ENCODE measurements around the gene DIRAS2.

Gene DIRAS2

DNA sequence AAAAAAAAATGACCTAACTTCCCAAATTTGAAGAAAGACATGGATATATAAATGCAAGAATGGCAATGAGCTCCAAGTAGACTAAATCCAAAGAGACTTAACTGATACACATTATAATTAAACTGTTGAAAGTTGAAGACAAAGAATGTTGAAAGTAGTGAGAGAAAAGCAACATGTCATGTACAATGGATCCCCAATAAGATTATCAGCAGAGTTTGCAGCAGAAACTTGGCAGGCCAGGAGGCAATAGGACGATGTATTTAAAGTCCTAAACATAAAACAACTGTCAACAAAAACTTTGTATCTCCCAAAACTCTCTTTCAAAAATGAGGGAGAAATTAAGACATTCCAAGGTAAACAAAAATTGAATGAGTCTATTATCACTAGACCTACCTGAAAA, 8.6 kb upstream of the DIRAS2 start:
- no peak for TF ChIP-seq TAF1 (IDR thresholded peaks at IDR 0.05; ENCODE audit: borderline replicate concordance, insufficient read depth, low read length)
- TF ChIP-seq POLR2AphosphoS5 (IDR thresholded peaks at IDR 0.05; ENCODE audit: low read depth, low read length) = no peak

DNA sequence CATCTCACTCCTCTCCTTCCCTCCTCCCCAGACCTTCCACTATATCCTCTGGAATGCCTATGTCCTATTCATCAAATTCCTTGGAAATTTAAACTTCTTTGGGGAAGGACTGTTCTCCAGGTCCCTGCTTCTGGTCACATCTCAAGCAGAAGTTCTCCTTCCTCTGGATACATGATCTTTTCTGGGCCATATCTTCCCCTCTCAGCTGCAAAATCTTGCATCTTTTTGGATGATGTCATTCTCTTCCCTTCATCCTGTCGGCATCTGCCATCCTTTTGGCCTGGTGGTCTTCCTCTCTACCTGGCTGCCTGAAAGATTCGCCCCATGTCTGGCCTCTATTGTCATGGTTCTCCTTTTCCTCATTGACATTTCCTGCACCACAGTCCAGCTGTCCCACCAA, 5.2 kb upstream of the DIRAS2 start:
- TF ChIP-seq SIN3A (IDR thresholded peaks at IDR 0.05; ENCODE audit: borderline replicate concordance, insufficient read depth, low read length) (no peak), FOXP2 (optimal IDR thresholded peaks at IDR 0.05; ENCODE audit: borderline replicate concordance, extremely low read depth, extremely low read length, insufficient read depth) (no peak), POLR2AphosphoS5 (IDR thresholded peaks at IDR 0.05; ENCODE audit: low read depth, low read length) (no peak), TAF1 (IDR thresholded peaks at IDR 0.05; ENCODE audit: borderline replicate concordance, insufficient read depth, low read length) (no peak)
- TF ChIP-seq, protein P1, sequence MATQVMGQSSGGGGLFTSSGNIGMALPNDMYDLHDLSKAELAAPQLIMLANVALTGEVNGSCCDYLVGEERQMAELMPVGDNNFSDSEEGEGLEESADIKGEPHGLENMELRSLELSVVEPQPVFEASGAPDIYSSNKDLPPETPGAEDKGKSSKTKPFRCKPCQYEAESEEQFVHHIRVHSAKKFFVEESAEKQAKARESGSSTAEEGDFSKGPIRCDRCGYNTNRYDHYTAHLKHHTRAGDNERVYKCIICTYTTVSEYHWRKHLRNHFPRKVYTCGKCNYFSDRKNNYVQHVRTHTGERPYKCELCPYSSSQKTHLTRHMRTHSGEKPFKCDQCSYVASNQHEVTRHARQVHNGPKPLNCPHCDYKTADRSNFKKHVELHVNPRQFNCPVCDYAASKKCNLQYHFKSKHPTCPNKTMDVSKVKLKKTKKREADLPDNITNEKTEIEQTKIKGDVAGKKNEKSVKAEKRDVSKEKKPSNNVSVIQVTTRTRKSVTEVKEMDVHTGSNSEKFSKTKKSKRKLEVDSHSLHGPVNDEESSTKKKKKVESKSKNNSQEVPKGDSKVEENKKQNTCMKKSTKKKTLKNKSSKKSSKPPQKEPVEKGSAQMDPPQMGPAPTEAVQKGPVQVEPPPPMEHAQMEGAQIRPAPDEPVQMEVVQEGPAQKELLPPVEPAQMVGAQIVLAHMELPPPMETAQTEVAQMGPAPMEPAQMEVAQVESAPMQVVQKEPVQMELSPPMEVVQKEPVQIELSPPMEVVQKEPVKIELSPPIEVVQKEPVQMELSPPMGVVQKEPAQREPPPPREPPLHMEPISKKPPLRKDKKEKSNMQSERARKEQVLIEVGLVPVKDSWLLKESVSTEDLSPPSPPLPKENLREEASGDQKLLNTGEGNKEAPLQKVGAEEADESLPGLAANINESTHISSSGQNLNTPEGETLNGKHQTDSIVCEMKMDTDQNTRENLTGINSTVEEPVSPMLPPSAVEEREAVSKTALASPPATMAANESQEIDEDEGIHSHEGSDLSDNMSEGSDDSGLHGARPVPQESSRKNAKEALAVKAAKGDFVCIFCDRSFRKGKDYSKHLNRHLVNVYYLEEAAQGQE (IDR thresholded peaks at IDR 0.05; ENCODE audit: insufficient read depth in 1 of 2, low read depth in 2 of 2, low read length in 2 of 2) = no peak

DNA sequence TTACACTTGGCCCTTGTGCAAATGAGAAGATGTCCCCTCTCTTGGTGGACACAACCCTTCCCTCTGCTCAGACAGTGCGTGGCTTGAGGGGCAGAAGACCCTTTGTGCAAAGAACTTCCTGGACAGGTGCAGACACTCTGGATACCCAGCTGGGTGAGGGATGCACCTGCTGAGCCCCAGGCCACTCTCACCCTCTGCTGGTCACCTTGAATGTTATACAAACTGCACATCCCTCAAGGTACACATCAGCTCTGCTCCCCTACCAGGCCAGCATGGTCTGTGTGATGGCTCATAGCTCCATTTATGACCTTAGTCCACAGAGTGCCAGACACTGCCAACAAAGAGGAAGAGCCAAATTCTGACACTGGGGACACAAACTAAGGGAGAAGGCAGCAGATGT, 3.1 kb upstream of the DIRAS2 start:
- TF ChIP-seq, protein P1 (IDR thresholded peaks at IDR 0.05; ENCODE audit: insufficient read depth in 1 of 2, low read depth in 2 of 2, low read length in 2 of 2) = no peak
- no peak for TF ChIP-seq SIN3A (IDR thresholded peaks at IDR 0.05; ENCODE audit: borderline replicate concordance, insufficient read depth, low read length)
- no peak for TF ChIP-seq POLR2AphosphoS5 (IDR thresholded peaks at IDR 0.05; ENCODE audit: low read depth, low read length)
- TF ChIP-seq TAF1 (IDR thresholded peaks at IDR 0.05; ENCODE audit: borderline replicate concordance, insufficient read depth, low read length) = no peak
- TF ChIP-seq FOXP2 (optimal IDR thresholded peaks at IDR 0.05; ENCODE audit: borderline replicate concordance, extremely low read depth, extremely low read length, insufficient read depth) = no peak

DNA sequence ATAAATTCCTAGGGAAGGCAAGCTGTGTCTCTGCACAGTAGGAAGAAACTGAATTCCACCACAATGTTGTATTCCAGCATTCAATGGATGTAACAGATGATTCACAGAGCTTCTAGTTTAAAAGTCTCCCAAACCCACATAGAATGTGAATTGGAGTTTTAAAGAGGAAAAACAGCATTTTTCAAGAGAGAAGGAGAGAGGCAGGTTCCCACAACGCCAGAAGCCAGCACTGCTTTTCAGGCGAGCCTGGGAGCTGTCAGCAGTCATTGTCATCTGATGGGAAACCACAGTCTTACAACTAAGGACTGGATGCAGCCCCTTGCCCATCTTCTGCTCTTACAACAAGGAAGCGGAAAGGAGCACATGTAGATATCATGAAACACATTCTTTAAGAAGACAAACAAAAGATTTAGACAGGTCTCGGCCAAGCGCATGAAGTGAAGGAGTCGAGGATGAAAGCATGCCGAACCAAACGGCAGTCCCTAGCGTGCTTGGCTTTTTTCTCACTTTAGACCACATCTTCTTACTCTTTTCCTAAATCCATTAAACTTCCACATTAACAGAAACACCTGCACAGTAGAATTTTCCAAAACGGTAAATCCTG, 638 bp downstream of the DIRAS2 start:
- TF ChIP-seq FOXP2 (optimal IDR thresholded peaks at IDR 0.05; ENCODE audit: borderline replicate concordance, extremely low read depth, extremely low read length, insufficient read depth) (no peak), SIN3A (IDR thresholded peaks at IDR 0.05; ENCODE audit: borderline replicate concordance, insufficient read depth, low read length) (no peak)

DNA sequence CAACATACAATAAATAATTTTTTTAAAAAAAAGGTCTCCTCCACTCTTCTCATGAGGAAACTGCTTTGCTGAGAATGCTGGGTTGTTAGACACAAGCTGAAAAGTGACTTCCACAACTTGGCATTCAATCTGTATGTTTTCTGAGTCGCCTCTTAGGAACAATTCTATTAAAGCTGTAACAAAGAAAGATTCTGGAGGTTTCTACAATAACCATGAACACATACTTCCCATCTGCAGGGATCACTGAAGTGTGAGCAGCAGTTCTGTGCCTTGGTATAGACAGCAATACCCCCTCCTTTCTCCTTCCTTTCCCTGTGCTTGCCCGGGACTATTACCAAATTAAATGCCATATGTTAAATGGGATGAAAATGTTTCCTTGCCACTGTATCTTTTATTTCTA, 1.5 kb downstream of the DIRAS2 start:
- TF ChIP-seq SIN3A (IDR thresholded peaks at IDR 0.05; ENCODE audit: borderline replicate concordance, insufficient read depth, low read length) (no peak), FOXP2 (optimal IDR thresholded peaks at IDR 0.05; ENCODE audit: borderline replicate concordance, extremely low read depth, extremely low read length, insufficient read depth) (no peak), TAF1 (IDR thresholded peaks at IDR 0.05; ENCODE audit: borderline replicate concordance, insufficient read depth, low read length) (no peak)
- TF ChIP-seq, protein P1 (IDR thresholded peaks at IDR 0.05; ENCODE audit: insufficient read depth in 1 of 2, low read depth in 2 of 2, low read length in 2 of 2) = no peak

DNA sequence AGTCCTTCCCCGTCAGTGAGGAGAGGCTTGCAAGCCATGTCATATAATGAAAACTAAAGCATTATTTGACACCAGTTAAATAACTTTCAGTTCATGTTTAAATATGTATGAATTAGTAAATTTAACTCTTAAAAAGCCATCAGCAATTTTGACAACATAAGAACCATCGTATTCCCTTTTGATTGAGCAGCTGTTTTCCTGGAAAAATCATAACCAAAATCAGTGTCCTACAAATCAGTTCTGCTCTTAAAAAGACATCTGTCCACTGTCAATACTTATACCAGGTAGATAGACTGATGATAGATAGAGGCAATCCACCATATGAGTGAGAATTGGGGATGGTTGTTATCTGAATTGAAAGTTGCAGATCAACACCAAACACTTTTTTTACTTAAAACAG, 2.3 kb downstream of the DIRAS2 start:
- TF ChIP-seq FOXP2 (optimal IDR thresholded peaks at IDR 0.05; ENCODE audit: borderline replicate concordance, extremely low read depth, extremely low read length, insufficient read depth) (no peak), SIN3A (IDR thresholded peaks at IDR 0.05; ENCODE audit: borderline replicate concordance, insufficient read depth, low read length) (no peak), TAF1 (IDR thresholded peaks at IDR 0.05; ENCODE audit: borderline replicate concordance, insufficient read depth, low read length) (no peak), POLR2AphosphoS5 (IDR thresholded peaks at IDR 0.05; ENCODE audit: low read depth, low read length) (no peak)
- TF ChIP-seq, protein P1 (IDR thresholded peaks at IDR 0.05; ENCODE audit: insufficient read depth in 1 of 2, low read depth in 2 of 2, low read length in 2 of 2) = no peak
